CD4-positive, alpha-beta memory T cell (primary cell): ENCODE measurements around the gene NRBP1. TPM values are rescaled to one million over a fixed set of nuclear protein-coding genes. Genes with fewer than 3 reads are reported as not detected.

Experiments
- CTCF ChIA-PET: fragments of 350-600 bp; sonication (Branson Sonifier 250); formaldehyde crosslinking; loops from one replicate; lab custom pipeline; 2021; ENCODE audit warnings: inconsistent platforms; ENCODE audit not compliant: partially characterized antibody; lab: Charles Lee
- POLR2A ChIA-PET: fragments of 350-600 bp; sonication (Branson Sonifier 250); formaldehyde crosslinking; loops from one replicate; lab custom pipeline; 2021; ENCODE audit not compliant: partially characterized antibody; lab: Charles Lee
- DNase-seq, 5 donors: peaks; one replicate each; pipeline versions ENCODE4 v3.0.0 to v3.0.0-alpha.2; 2020 to 2022; ENCODE audit warnings: mixed read lengths in 1 of 5
- H3K27ac ChIP-seq: one replicate; pipeline ENCODE4 v1.7.0; 2013; ENCODE audit warnings: low read depth, low read length
- H3K27me3 ChIP-seq: 2 replicates; pipeline ENCODE4 v1.7.0; 2013; ENCODE audit warnings: mild to moderate bottlenecking, low read length, moderate library complexity; ENCODE audit not compliant: insufficient read depth
- H3K36me3 ChIP-seq: 2 replicates; pipeline ENCODE4 v1.7.0; 2013; ENCODE audit warnings: mild to moderate bottlenecking, low read length, moderate library complexity; ENCODE audit not compliant: insufficient read depth
- H3K4me1 ChIP-seq: 2 replicates; pipeline ENCODE4 v1.7.0; 2013; ENCODE audit warnings: mild to moderate bottlenecking, low read length, moderate library complexity; ENCODE audit not compliant: insufficient read depth
- H3K4me3 ChIP-seq, 2 donors: one replicate each; pipeline ENCODE4 v1.7.0; 2013; ENCODE audit warnings: low read length in 2 of 2, mild to moderate bottlenecking in 1 of 2
- H3K9me3 ChIP-seq, 2 donors: one replicate each; pipeline ENCODE4 v1.7.0; 2013; ENCODE audit warnings: low read length in 2 of 2, control low read depth in 1 of 2; ENCODE audit not compliant: control insufficient read depth in 1 of 2
- H3K27ac Mint-ChIP-seq, 7 donors: one replicate each; pipeline ENCODE4 v1.8.0; 2020 to 2021; ENCODE audit warnings: mixed read lengths in 7 of 7, mild to moderate bottlenecking in 6 of 7, inconsistent platforms in 3 of 7, moderate library complexity in 3 of 7
- H3K27me3 Mint-ChIP-seq, 2 donors: one replicate each; pipeline ENCODE4 v1.8.0; 2020 to 2021; ENCODE audit warnings: mixed read lengths in 2 of 2
- H3K36me3 Mint-ChIP-seq, 2 donors: one replicate each; pipeline ENCODE4 v1.8.0; 2020 to 2021; ENCODE audit warnings: mixed read lengths in 2 of 2, inconsistent platforms in 1 of 2, mild to moderate bottlenecking in 1 of 2
- H3K4me1 Mint-ChIP-seq, 4 donors: one replicate each; pipeline ENCODE4 v1.8.0; 2020 to 2021; ENCODE audit warnings: mixed read lengths in 4 of 4, mild to moderate bottlenecking in 1 of 4
- H3K4me3 Mint-ChIP-seq, 8 donors: one replicate each; pipeline ENCODE4 v1.8.0; 2020 to 2021; ENCODE audit warnings: mixed read lengths in 8 of 8, mild to moderate bottlenecking in 7 of 8, moderate library complexity in 6 of 8, inconsistent platforms in 3 of 8
- H3K9me3 Mint-ChIP-seq, 8 donors: one replicate each; pipeline ENCODE4 v1.8.0; 2020 to 2021; ENCODE audit warnings: mixed read lengths in 8 of 8, mild to moderate bottlenecking in 5 of 8, inconsistent platforms in 3 of 8, moderate library complexity in 1 of 8
- intact Hi-C: fragments of 100-400 bp; cut with micrococcal nuclease; formaldehyde crosslinking; loops from one replicate; pipeline ENCODE4 v1.15.1; 2023
- polyA plus RNA-seq, 2 donors: library from polyadenylated mRNA; unstranded; fragments of 300-500 nt; fragmentation: Illumina TruSeq; gene quantifications; one replicate each; pipeline ENCODE4 v1.2.3, GENCODE V29; 2021
- total RNA-seq, 2 experiments: library from RNA; stranded (reverse); gene quantifications; one replicate each; pipeline ENCODE4 v1.2.3, GENCODE V29; 2021

The NRBP1 gene
- 100 to 1,000 TPM; 115 to 119 TPM for total RNA-seq
- 100 to 1,000 TPM; 118 to 125 TPM for polyA plus RNA-seq

DNA sequence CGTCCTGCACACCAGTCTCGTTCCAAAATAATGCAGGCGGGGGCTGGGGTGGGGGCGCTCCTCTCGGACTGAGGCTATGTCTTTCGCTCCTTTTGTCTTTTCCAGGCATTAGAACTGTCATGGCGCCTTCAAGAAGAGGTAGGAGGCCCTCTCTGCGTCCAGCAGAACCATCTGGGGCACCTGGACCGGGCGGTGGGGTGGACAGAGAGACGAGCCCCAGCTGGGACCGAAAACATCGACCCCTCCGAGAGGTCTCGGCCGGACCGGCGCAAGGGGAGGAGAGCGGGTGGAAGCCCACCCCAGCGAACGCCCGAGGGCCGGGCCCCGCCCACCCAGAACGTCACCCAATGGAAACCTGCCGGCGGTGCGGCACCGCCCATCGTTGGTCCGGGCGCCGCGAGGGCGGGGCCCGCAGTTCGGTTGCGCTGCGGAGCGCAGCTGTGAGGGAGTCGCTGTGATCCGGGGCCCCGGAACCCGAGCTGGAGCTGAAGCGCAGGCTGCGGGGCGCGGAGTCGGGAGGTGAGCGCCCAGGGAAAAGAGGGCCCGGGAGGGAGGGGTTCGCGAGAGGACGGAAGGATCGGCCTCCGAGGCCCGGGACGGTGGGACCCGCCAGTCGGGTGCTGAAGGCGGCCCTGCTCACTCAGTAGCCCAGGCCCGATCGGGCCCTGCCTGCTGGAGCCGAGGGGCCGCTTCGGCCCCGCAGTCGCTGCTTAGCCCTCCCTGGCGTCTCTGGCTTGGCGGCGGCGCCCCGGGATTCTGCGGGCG lies at the start of gene NRBP1:
Gene NRBP1, plus strand, starts transcription at position 419 of the 765 bp plus-strand sequence. CDS start 4,643 bp downstream, outside the sequence.
- peaks cover 4 to 25% of the 10 kb centered on the region in 2 donors for H3K36me3 Mint-ChIP-seq
- ChIA-PET POLR2A (interaction anchor here (0.6 to 4.7 kb wide), 21 partner anchors 9 to 1442 kb away, joined by 3 to 82 read pairs (median 7); partner anchors contain the start of genes AGBL5, CCDC121, EIF2B4 and GPN1), CTCF (interaction anchor here (0.6 to 3.2 kb wide), 5 partner anchors 18 to 49 kb away, joined by 3 to 11 read pairs (median 3); partner anchors contain the start of gene PPM1G)
- no peaks in the 10 kb centered on the region for H3K9me3 Mint-ChIP-seq
- H3K27me3 Mint-ChIP-seq: no peaks in the 10 kb centered on the region
- peak within 1 kb of the TSS; percentile 97 to 100 (median 98) for H3K4me3 Mint-ChIP-seq
- intact Hi-C loops: loop anchor here (1.0 to 5.0 kb wide), 8 partner anchors 19 to 341 kb away; partner anchors contain the start of genes ATRAID, EIF2B4, GTF3C2 and KHK
- peak within 1 kb of the TSS; percentile 93 for H3K27ac ChIP-seq
- H3K27ac Mint-ChIP-seq: peak within 1 kb of the TSS; percentile 96 to 99 (median 98)
- peaks cover 24 to 44% (median 35%) of the 10 kb centered on the region in 4 donors for H3K4me1 Mint-ChIP-seq
- peaks cover 5% of the 10 kb centered on the region for H3K36me3 ChIP-seq
- H3K4me1 ChIP-seq: peaks cover 45% of the 10 kb centered on the region
- no peaks in the 10 kb centered on the region for H3K9me3 ChIP-seq
- H3K4me3 ChIP-seq: peak within 1 kb of the TSS; percentile 64 to 76
- H3K27me3 ChIP-seq: no peaks in the 10 kb centered on the region
- DNase-seq: peak; percentile 86 to 91 (median 89)

DNA sequence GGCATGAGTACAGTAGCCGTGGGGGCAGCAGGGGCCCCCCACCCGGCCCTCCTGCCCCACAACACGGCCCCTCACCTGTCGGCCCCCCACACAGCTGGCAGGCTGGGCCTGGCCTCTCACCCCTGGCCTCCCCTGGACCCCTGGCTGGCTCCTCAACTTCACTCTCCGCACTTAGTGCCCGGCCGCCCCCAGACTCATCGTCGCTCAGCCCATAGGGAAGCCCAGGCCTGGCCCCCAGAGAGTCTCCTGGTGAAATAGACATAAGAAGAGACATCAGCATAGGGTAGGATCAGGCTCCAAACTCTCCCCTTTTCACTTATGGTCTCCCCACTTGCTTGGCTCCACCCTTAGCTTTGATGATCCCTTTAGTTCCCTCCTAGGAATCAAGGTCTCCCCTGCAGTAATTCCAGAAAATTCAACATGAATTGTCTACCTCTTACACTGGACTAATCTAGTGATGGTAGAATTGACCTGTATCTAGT lies 49.6 kb upstream of the NRBP1 start:
- Histone ChIP-seq H3K36me3 (peaks cover 63% of the 10 kb centered on the region), H3K27ac (peak overlapping the region; percentile 78), H3K4me1 (peaks cover 20% of the 10 kb centered on the region), H3K4me3 (no peak overlapping the region), H3K9me3 (no peaks in the 10 kb centered on the region), H3K27me3 (no peaks in the 10 kb centered on the region)
- POLR2A ChIA-PET: interaction anchor here (0.7 to 4.4 kb wide), 10 partner anchors 8 to 307 kb away, joined by 3 to 106 read pairs (median 7); partner anchors contain the start of genes EIF2B4, GTF3C2, MPV17 and NRBP1
- peaks cover 0 to 1% (median 0%) of the 10 kb centered on the region in 8 donors for H3K9me3 Mint-ChIP-seq
- intact Hi-C loops: no loop called here
- no peak for DNase-seq
- H3K27me3 Mint-ChIP-seq: no peaks in the 10 kb centered on the region
- H3K36me3 Mint-ChIP-seq: peaks cover 36 to 77% of the 10 kb centered on the region in 2 donors
- H3K4me3 Mint-ChIP-seq: peak overlapping the region in 5 of 8 donors; percentile 89 to 93 (median 90)
- CTCF ChIA-PET: interaction anchor here (0.8 to 1.8 kb wide), 3 partner anchors 9 to 50 kb away, joined by 3 to 8 read pairs (median 6); partner anchors contain the start of genes EIF2B4, NRBP1, PPM1G and SNX17
- peak overlapping the region; percentile 58 to 97 (median 95) for H3K27ac Mint-ChIP-seq
- peaks cover 15 to 40% (median 27%) of the 10 kb centered on the region in 4 donors for H3K4me1 Mint-ChIP-seq

DNA sequence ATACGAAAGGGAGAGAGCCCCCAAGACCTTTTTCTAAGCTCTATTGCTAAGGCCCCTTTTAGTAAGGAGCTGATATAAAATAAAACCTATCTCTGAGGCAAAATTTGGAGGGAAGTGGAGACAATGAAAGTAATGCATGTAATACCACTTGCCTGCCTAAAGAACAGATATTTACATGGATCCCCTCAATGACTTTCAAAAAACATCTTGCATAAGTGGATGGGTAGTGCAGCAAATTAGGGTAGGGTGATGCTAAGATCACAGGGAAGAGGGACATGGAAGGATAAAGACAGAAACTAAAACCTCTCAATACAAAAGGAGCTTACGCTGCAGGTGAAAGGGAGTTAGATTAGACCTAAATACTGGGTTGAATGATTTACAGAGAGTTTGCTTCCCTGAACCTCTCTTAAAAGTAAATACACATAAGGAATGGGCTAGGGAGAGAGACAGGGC lies 49.0 kb upstream of the NRBP1 start:
- Histone ChIP-seq H3K36me3 (peaks cover 63% of the 10 kb centered on the region), H3K9me3 (no peaks in the 10 kb centered on the region), H3K27me3 (no peaks in the 10 kb centered on the region), H3K4me1 (peaks cover 20% of the 10 kb centered on the region), H3K27ac (peak overlapping the region; percentile 78), H3K4me3 (peak overlapping the region; percentile 66 to 79)
- H3K36me3 Mint-ChIP-seq: peaks cover 41 to 78% of the 10 kb centered on the region in 2 donors
- H3K27ac Mint-ChIP-seq: peak overlapping the region; percentile 92 to 97 (median 95)
- intact Hi-C loops: no loop called here
- peak overlapping the region; percentile 89 to 93 (median 90) for H3K4me3 Mint-ChIP-seq
- DNase-seq: no peak
- CTCF ChIA-PET: interaction anchor here (0.8 to 1.8 kb wide), 3 partner anchors 9 to 49 kb away, joined by 3 to 8 read pairs (median 6); partner anchors contain the start of genes EIF2B4, NRBP1, PPM1G and SNX17
- H3K27me3 Mint-ChIP-seq: no peaks in the 10 kb centered on the region
- H3K9me3 Mint-ChIP-seq: peaks cover 0 to 1% (median 0%) of the 10 kb centered on the region in 8 donors
- peaks cover 15 to 40% (median 27%) of the 10 kb centered on the region in 4 donors for H3K4me1 Mint-ChIP-seq
- POLR2A ChIA-PET: interaction anchor here (0.7 to 4.4 kb wide), 11 partner anchors 8 to 1346 kb away, joined by 3 to 106 read pairs (median 4); partner anchors contain the start of genes EIF2B4, GTF3C2, MPV17 and NRBP1

DNA sequence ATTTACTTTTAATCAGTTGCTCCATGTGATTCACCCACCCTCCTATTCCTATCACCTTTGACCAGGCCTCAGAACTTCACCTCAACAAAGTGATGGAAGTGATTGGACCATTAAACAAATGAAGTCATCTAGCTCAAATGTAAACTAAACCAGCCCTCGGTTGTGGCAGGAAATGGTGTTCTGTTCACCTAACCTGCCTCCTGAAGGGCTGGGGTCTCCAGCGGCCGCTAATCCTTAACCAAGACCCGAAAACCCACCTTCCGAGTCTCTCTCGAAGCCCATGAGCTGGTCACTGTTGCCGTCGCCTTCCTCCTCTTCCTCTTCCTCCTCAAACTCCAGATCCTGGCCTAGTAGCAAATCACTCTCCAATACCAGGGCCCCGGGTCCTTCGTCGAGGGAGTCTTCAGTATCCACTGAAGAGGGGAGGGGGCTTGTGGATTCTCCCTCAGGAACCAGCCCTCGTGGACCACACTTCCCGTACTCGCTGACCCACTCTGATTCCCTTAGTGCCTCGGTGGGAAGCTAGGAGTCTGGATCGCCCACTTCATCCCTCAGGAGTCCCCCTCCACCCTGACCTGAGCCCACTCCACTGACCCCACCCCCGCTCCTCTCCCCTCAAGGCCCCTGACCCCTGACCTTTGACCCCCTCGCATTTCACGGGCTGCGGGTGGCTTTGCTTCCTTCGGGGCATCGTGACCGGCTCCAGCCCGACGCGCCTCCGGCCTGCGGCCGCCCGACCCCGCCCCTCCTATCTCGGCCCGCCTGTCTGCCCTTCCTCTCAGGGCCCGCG lies 48.4 kb upstream of the NRBP1 start:
- intact Hi-C loops: loop anchor here (1.0 to 2.0 kb wide), 6 partner anchors 10 to 283 kb away; partner anchors contain the start of genes EIF2B4, GTF3C2, NRBP1 and PPM1G
- H3K27me3 ChIP-seq: no peaks in the 10 kb centered on the region
- Mint-ChIP-seq H3K4me1 (peaks cover 15 to 36% (median 25%) of the 10 kb centered on the region in 4 donors), H3K4me3 (peak overlapping the region; percentile 89 to 93 (median 90)), H3K27ac (peak overlapping the region; percentile 92 to 97 (median 95)), H3K9me3 (peaks cover 0 to 1% (median 0%) of the 10 kb centered on the region in 8 donors), H3K36me3 (peaks cover 42 to 75% of the 10 kb centered on the region in 2 donors), H3K27me3 (no peaks in the 10 kb centered on the region)
- peak; percentile 23 to 71 (median 30) for DNase-seq
- H3K9me3 ChIP-seq: no peaks in the 10 kb centered on the region
- peaks cover 20% of the 10 kb centered on the region for H3K4me1 ChIP-seq
- POLR2A ChIA-PET: interaction anchor here (0.8 to 4.4 kb wide), 14 partner anchors 9 to 1346 kb away, joined by 3 to 106 read pairs (median 4); partner anchors contain the start of genes AGBL5, EIF2B4, GTF3C2 and MPV17
- CTCF ChIA-PET: interaction anchor here (0.8 to 1.8 kb wide), 3 partner anchors 10 to 49 kb away, joined by 3 to 8 read pairs (median 6); partner anchors contain the start of genes EIF2B4, NRBP1, PPM1G and SNX17
- peak overlapping the region; percentile 66 to 79 for H3K4me3 ChIP-seq
- H3K27ac ChIP-seq: peak overlapping the region; percentile 78
- peaks cover 63% of the 10 kb centered on the region for H3K36me3 ChIP-seq

DNA sequence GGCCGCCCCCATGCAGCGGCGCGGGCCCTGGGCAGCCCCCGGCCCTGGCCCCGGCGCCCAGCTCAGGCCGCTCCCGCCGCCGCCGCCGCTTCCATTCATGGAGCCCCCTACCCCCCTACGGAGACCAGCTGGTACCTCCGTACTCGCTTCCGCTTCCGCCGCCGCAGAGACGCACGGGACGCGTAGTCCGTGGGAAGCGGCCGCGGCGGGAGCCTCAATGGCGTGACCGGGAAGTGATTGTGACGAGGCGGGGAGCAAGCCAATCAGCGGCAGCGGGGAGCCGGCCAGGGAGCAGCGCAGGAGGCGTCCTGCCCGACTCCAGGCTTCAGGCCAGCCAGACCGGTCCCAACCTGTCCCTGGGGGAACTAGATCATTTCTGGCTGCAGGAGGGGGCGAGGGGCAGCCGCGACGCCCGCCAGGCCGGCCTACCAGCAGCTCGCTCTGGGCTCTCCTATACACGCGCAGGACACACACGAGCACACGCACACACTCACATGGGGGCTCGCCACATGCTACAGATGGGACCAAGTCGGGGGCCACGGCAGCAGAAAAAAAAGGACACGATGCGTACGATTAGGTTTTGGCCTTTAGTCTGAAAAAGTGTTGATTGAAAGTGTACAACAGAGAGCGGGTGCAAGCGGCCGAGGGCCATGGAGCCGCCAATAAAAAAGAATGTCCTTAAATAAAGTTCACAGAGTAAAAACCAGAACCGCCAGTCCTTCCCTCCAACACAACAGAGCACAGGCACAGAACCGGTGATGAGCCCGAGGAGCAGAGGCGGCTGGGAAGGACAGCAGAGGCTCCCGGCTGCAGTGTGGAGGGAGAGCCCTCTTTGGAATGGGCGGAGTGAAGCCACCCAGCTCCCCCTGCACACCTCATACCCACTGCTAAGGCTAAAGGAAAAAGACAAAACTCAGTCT lies 47.5 kb upstream of the NRBP1 start, which contains the start of gene ZNF513:
Gene ZNF513, minus strand, starts transcription at position 109 of the 920 bp plus-strand sequence. CDS start 208 bp downstream, outside the sequence.
- H3K9me3 Mint-ChIP-seq: peaks cover 0 to 1% (median 0%) of the 10 kb centered on the region in 8 donors
- H3K4me1 ChIP-seq: peaks cover 20% of the 10 kb centered on the region
- DNase-seq: peak; percentile 81 to 89 (median 83)
- intact Hi-C loops: loop anchor here (1.0 to 2.0 kb wide), 6 partner anchors 11 to 282 kb away; partner anchors contain the start of genes EIF2B4, GTF3C2, NRBP1 and PPM1G
- peak within 1 kb of the TSS; percentile 66 to 79 for H3K4me3 ChIP-seq
- H3K4me1 Mint-ChIP-seq: peaks cover 15 to 36% (median 25%) of the 10 kb centered on the region in 4 donors
- ChIA-PET CTCF (interaction anchor here (1.5 kb wide), 1 partner anchor 11 kb away, joined by 6 read pairs; the partner anchor contains the start of gene EIF2B4), POLR2A (interaction anchor here (0.6 to 4.4 kb wide), 10 partner anchors 8 to 329 kb away, joined by 3 to 106 read pairs (median 11); partner anchors contain the start of genes AGBL5, EIF2B4, GTF3C2 and MPV17)
- peak within 1 kb of the TSS; percentile 89 to 93 (median 90) for H3K4me3 Mint-ChIP-seq
- H3K27ac Mint-ChIP-seq: peak within 1 kb of the TSS; percentile 92 to 97 (median 95)
- H3K27me3 ChIP-seq: no peaks in the 10 kb centered on the region
- H3K36me3 ChIP-seq: peaks cover 62% of the 10 kb centered on the region
- H3K27ac ChIP-seq: peak within 1 kb of the TSS; percentile 78
- H3K9me3 ChIP-seq: no peaks in the 10 kb centered on the region
- H3K36me3 Mint-ChIP-seq: peaks cover 46 to 74% of the 10 kb centered on the region in 2 donors
- no peaks in the 10 kb centered on the region for H3K27me3 Mint-ChIP-seq
